Neural cell (in vitro differentiated cells): ENCODE data around the gene ASPSCR1. TPM values are rescaled to one million over a fixed set of nuclear protein-coding genes. Genes with fewer than 3 reads are reported as not detected.

Source experiments
- H2AFZ ChIP-seq: fragments of 200-600, 300-800 bp; sonication (generic), shearing (Covaris generic); 2 replicates; pipeline ENCODE4 v1.6.0; 2014; ENCODE audit warnings: low read depth, mild to moderate bottlenecking, antibody characterized with exemption, low read length, moderate library complexity
- H3F3A ChIP-seq: fragments of 200-600 bp; shearing (Covaris generic); 2 replicates; pipeline ENCODE4 v1.6.1; 2016; ENCODE audit warnings: mild to moderate bottlenecking, moderate library complexity, mixed read lengths, antibody characterized with exemption, low read length; ENCODE audit not compliant: insufficient read depth, poor library complexity, severe bottlenecking
- H3K27ac ChIP-seq: fragments of 200-600, 300-800 bp; sonication (generic), shearing (Covaris generic); 2 replicates; pipeline ENCODE4 v1.5.1; 2014; ENCODE audit warnings: mild to moderate bottlenecking, low read length, moderate library complexity
- H3K27me3 ChIP-seq: fragments of 300-800, 200-600 bp; sonication (generic), shearing (Covaris generic); 2 replicates; pipeline ENCODE4 v1.6.0; 2014; ENCODE audit warnings: mild to moderate bottlenecking, low read depth, low read length, moderate library complexity; ENCODE audit not compliant: insufficient read depth
- H3K36me3 ChIP-seq: fragments of 300-800, 200-600 bp; sonication (generic), shearing (Covaris generic); 2 replicates; pipeline ENCODE4 v1.5.1; 2014; ENCODE audit warnings: mild to moderate bottlenecking, antibody characterized with exemption, low read length, moderate library complexity; ENCODE audit not compliant: insufficient read depth
- H3K4me2 ChIP-seq: fragments of 300-800, 200-600 bp; sonication (generic), shearing (Covaris generic); 2 replicates; pipeline ENCODE4 v1.6.0; 2014; ENCODE audit warnings: mild to moderate bottlenecking, low read length
- H3K4me3 ChIP-seq: fragments of 300-800, 200-600 bp; sonication (generic), shearing (Covaris generic); 2 replicates; pipeline ENCODE4 v1.5.1; 2014; ENCODE audit warnings: mild to moderate bottlenecking, low read length, moderate library complexity
- H3K79me2 ChIP-seq: fragments of 200-600 bp; shearing (Covaris generic); replicated peaks from 2 replicates; pipeline ENCODE4 v1.6.0; 2014; ENCODE audit warnings: mild to moderate bottlenecking, low read length, moderate library complexity; ENCODE audit not compliant: insufficient read depth
- H3K9ac ChIP-seq: fragments of 300-800, 200-600 bp; sonication (generic), shearing (Covaris generic); 2 replicates; pipeline ENCODE4 v1.6.1; 2016; ENCODE audit warnings: mild to moderate bottlenecking, low read length, mixed read lengths
- H3K9me2 ChIP-seq: fragments of 200-600 bp; shearing (Covaris generic); 2 replicates; pipeline ENCODE4 v1.6.1; 2016; ENCODE audit warnings: mild to moderate bottlenecking, low read length, mixed read lengths; ENCODE audit not compliant: insufficient read depth
- H3K9me3 ChIP-seq: fragments of 200-600, 300-800 bp; sonication (generic), shearing (Covaris generic); 2 replicates; pipeline ENCODE4 v1.6.1; 2016; ENCODE audit warnings: mild to moderate bottlenecking, mixed run types, low read length, moderate library complexity, mixed read lengths
- H4K20me1 ChIP-seq: fragments of 200-600 bp; shearing (Covaris generic); 2 replicates; pipeline ENCODE4 v1.6.1; 2016; ENCODE audit warnings: mild to moderate bottlenecking, mixed run types; ENCODE audit not compliant: insufficient read depth
- EP300 ChIP-seq: fragments of 450-650 bp; conservative IDR thresholded peaks from 2 replicates; pipeline ENCODE4 v1.6.1; 2014; ENCODE audit warnings: antibody characterized with exemption, mild to moderate bottlenecking, moderate library complexity; ENCODE audit not compliant: poor library complexity, severe bottlenecking
- EZH2 ChIP-seq: fragments of 200-600, 300-800 bp; shearing (Covaris generic), sonication (generic); IDR thresholded peaks from 2 replicates; pipeline ENCODE4 v1.6.1; 2014; ENCODE audit warnings: antibody characterized with exemption, low read length, borderline replicate concordance, mild to moderate bottlenecking; ENCODE audit not compliant: insufficient read depth, poor library complexity, severe bottlenecking
- MXI1 ChIP-seq: fragments of 450-650 bp; conservative IDR thresholded peaks from 2 replicates; pipeline ENCODE4 v1.6.1; 2014; ENCODE audit warnings: antibody characterized with exemption, mild to moderate bottlenecking; ENCODE audit not compliant: poor library complexity, severe bottlenecking
- POLR2AphosphoS5 ChIP-seq: IDR thresholded peaks from 2 replicates; pipeline ENCODE4 v1.6.1; 2012
- RAD21 ChIP-seq: fragments of 450-650 bp; conservative IDR thresholded peaks from 2 replicates; pipeline ENCODE4 v1.6.1; 2014; ENCODE audit warnings: antibody characterized with exemption, mild to moderate bottlenecking, moderate library complexity
- SMC3 ChIP-seq: fragments of 450-650 bp; conservative IDR thresholded peaks from 2 replicates; pipeline ENCODE4 v1.6.1; 2014; ENCODE audit warnings: antibody characterized with exemption, mild to moderate bottlenecking, moderate library complexity; ENCODE audit not compliant: poor library complexity
- TAF1 ChIP-seq: IDR thresholded peaks from 2 replicates; pipeline ENCODE4 v1.6.1; 2012; ENCODE audit warnings: low read depth
- polyA plus RNA-seq: library from polyadenylated mRNA; depleted of rRNA; stranded (reverse); fragments of >200 nt; gene quantifications from 2 replicates; pipeline ENCODE4 v1.2.3, GENCODE V29; 2014
- TF ChIP-seq, protein P1 (sequence below): IDR thresholded peaks from 2 replicates; pipeline ENCODE4 v1.6.1; 2012; ENCODE audit warnings: borderline replicate concordance
- TF ChIP-seq, protein P2 (sequence below): fragments of 450-650 bp; IDR thresholded peaks from 2 replicates; pipeline ENCODE4 v1.5.1; 2014; ENCODE audit warnings: antibody characterized with exemption, mild to moderate bottlenecking, moderate library complexity; ENCODE audit not compliant: poor library complexity, severe bottlenecking

ASPSCR1 gene
- polyA plus RNA-seq, 1 donor from 2014 or later: 28.0 TPM

DNA sequence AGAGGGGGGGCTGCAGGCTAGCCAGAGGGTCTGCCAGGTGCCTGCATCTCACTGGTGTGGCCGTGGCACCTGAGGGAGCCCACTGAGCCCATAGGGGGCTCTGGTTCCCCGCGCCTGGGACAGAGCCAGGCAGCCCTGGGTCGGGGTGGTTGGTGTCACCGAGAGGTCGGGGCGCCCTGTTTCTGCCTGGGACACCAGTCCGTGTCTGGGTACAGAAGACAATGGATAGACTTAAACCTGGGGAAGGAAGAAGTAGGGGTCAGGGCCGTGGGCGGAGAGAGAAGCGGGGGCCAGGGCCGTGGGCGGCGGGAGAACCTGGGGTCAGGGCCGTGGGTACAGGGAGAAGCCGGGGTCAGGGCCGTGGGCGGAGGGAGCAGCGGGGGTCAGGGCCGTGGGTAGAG lies 71.1 kb downstream of the ASPSCR1 start:
- Histone ChIP-seq H3K9me2 (no peaks in the 10 kb centered on the region), H3K79me2 (peaks cover 10% of the 10 kb centered on the region), H3F3A (no peaks in the 10 kb centered on the region), H3K9ac (no peak overlapping the region), H3K4me2 (no peak overlapping the region), H3K27me3 (no peaks in the 10 kb centered on the region), H3K36me3 (no peaks in the 10 kb centered on the region), H2AFZ (no peak overlapping the region), H3K9me3 (no peaks in the 10 kb centered on the region), H4K20me1 (no peaks in the 10 kb centered on the region), H3K4me3 (no peak overlapping the region), H3K27ac (no peak overlapping the region)
- TF ChIP-seq TAF1 (no peak), EP300 (no peak), RAD21 (no peak), POLR2AphosphoS5 (no peak), SMC3 (no peak), MXI1 (no peak), EZH2 (no peak)
- TF ChIP-seq, protein P1, sequence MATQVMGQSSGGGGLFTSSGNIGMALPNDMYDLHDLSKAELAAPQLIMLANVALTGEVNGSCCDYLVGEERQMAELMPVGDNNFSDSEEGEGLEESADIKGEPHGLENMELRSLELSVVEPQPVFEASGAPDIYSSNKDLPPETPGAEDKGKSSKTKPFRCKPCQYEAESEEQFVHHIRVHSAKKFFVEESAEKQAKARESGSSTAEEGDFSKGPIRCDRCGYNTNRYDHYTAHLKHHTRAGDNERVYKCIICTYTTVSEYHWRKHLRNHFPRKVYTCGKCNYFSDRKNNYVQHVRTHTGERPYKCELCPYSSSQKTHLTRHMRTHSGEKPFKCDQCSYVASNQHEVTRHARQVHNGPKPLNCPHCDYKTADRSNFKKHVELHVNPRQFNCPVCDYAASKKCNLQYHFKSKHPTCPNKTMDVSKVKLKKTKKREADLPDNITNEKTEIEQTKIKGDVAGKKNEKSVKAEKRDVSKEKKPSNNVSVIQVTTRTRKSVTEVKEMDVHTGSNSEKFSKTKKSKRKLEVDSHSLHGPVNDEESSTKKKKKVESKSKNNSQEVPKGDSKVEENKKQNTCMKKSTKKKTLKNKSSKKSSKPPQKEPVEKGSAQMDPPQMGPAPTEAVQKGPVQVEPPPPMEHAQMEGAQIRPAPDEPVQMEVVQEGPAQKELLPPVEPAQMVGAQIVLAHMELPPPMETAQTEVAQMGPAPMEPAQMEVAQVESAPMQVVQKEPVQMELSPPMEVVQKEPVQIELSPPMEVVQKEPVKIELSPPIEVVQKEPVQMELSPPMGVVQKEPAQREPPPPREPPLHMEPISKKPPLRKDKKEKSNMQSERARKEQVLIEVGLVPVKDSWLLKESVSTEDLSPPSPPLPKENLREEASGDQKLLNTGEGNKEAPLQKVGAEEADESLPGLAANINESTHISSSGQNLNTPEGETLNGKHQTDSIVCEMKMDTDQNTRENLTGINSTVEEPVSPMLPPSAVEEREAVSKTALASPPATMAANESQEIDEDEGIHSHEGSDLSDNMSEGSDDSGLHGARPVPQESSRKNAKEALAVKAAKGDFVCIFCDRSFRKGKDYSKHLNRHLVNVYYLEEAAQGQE: no peak
- TF ChIP-seq, protein P2, sequence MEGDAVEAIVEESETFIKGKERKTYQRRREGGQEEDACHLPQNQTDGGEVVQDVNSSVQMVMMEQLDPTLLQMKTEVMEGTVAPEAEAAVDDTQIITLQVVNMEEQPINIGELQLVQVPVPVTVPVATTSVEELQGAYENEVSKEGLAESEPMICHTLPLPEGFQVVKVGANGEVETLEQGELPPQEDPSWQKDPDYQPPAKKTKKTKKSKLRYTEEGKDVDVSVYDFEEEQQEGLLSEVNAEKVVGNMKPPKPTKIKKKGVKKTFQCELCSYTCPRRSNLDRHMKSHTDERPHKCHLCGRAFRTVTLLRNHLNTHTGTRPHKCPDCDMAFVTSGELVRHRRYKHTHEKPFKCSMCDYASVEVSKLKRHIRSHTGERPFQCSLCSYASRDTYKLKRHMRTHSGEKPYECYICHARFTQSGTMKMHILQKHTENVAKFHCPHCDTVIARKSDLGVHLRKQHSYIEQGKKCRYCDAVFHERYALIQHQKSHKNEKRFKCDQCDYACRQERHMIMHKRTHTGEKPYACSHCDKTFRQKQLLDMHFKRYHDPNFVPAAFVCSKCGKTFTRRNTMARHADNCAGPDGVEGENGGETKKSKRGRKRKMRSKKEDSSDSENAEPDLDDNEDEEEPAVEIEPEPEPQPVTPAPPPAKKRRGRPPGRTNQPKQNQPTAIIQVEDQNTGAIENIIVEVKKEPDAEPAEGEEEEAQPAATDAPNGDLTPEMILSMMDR: no peak

DNA sequence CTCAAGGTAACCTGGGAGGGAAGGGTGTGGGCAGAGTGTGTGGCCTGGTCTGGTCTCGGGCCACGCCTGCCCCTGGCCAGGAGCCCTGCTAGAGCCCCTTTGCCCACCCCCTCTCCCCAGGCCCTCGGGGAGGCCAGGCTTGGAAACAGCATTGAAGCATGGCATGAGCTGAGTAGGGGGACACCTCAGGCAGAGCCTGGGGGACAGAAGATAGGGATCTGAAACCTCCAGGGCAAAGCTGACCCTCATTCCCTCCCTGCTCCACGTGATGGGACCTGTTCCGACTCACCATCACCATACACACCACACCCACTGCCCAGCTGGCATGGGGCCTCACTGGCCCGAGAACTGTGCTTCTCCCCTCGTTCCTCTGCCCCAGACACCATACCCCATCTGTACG lies 71.7 kb downstream of the ASPSCR1 start:
- no peaks in the 10 kb centered on the region for H3K9me3 ChIP-seq
- H3K4me2 ChIP-seq: no peak overlapping the region
- H3K36me3 ChIP-seq: no peaks in the 10 kb centered on the region

More for the DNA sequence above, 71.7 kb downstream of the ASPSCR1 start:
- H3K4me3 ChIP-seq: no peak overlapping the region
- no peak overlapping the region for H2AFZ ChIP-seq
- H3K27me3 ChIP-seq: no peaks in the 10 kb centered on the region
- no peak overlapping the region for H3K27ac ChIP-seq
- no peak for TF ChIP-seq EP300
- TF ChIP-seq, protein P2: no peak
- no peak for TF ChIP-seq SMC3
- TF ChIP-seq POLR2AphosphoS5: no peak
- no peak for TF ChIP-seq RAD21
- no peaks in the 10 kb centered on the region for H3F3A ChIP-seq
- no peaks in the 10 kb centered on the region for H3K9me2 ChIP-seq
- no peak overlapping the region for H3K9ac ChIP-seq
- no peaks in the 10 kb centered on the region for H4K20me1 ChIP-seq
- H3K79me2 ChIP-seq: peaks cover 10% of the 10 kb centered on the region
